Stimulated activated CD4-positive, alpha-beta T cell treated with anti-CD3 and anti-CD28 coated beads, Interleukin-4, amount 100 ng/mL, for 24 hours (primary cell): ENCODE results near the gene KPNB1.
"Not testable (repeated sequence)": the region's sequence is repeated elsewhere in the genome, so short reads cannot be mapped to it uniquely, and the experiment has no call there.

Source experiments
- DNase-seq: peaks from one replicate; pipeline ENCODE4 v3.0.0-alpha.2; 2020

The KPNB1 gene

DNA sequence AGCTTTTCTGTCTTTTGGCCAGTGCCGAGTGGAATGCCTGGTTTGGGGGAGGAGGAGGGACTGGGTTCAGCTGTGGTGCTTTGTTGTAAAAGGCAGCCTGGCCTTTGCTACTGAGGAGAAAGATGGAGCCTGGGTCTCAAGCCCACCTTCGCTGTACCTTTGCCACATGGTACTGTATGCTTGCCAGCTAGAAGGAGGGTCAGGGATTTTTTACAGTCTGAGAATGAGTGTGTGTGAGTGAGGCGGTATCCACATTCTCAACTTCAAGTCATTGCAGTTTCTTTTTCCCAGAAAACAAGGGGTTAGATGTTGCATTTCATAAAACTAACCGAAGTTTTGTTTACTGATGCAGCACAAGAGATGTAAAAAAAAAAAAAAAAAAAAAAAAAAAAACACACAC lies 33.0 kb downstream of the KPNB1 start:
- DNase-seq, result not testable (repeated sequence)

DNA sequence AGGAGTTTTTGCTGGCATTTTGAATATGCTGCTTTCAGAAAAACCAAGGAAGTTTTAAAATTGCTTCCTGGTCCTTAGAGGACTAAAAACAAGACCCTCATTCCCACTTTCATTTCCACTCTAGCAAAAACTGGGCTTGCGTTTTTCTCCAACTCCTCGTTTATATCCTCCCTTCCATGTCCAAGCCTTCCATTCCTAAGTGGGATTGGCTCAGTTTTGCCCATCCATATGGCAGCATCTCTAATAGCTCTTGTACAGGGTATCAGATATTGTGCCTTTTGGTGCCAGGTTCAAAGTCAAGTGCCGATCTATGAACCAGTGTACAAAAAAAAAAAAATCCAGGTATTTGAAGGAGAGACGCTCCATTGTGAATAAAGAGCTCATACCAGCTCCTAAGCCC lies 34.3 kb downstream of the KPNB1 start:
- DNase-seq, result no peak

DNA sequence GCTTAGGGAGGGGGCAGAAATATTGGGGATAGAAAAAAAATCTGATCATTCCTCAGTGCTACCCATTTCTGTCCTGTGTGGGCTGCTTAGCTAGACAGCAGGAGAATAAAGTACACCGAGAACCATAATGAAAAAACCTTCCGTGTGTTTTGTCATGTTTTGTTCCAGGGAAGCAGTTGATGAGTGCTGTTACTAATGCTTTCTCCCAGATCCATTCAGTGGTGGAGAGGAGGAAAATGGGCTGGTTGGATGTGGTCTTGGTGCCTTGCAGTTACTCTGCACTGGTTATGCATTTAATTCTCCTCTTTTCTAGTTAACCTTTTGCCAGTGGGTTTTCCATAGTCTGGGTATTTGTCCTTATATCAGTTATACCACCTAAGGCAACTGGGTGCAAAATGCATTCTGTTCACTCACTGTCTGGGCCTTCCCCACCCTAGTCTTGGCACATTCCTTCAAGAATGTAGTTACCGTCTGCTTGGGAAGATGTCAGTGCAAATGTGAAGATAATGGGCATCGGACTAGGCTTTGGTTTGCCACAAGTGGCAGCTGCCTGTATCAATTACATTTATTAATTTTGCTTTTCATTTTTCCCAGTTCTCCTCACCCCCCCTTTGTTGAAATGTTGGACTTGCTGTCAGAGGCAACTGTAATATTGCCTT lies 34.9 kb downstream of the KPNB1 start:
- DNase-seq, result no peak

DNA sequence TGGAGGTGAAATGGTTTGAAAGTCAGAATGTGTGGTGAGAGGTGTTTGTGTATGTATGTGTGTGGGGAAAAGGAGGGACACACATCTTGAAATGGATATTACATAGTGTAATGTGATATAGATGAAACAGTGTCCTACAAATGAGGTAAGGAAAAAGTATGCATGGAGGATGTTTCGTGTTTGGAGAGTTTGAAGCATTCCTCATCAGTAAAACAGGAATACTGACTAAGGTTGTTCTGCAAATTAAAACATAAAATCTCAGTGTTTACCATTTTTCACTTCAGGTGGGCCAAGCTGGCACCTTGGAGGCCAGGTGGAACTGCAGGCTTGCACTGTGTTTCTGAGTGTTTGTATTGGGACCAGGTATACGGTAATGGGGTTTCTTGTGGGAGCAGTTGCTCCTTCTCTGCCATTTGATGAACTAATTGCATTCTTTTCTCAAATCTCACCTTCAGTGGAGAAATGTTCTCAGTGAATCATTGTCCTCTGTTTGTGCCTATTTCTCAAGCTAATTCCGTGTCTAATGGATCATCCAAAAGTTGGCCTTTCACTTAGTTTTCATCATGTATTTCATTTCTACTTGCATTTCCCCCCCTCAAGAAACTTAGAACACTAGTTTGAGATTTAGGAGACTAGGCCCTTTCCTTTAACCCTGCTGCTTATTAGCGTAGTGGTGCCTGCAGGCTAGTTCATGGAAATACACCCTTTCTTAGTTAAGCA lies 36.0 kb downstream of the KPNB1 start:
- no peak for DNase-seq

DNA sequence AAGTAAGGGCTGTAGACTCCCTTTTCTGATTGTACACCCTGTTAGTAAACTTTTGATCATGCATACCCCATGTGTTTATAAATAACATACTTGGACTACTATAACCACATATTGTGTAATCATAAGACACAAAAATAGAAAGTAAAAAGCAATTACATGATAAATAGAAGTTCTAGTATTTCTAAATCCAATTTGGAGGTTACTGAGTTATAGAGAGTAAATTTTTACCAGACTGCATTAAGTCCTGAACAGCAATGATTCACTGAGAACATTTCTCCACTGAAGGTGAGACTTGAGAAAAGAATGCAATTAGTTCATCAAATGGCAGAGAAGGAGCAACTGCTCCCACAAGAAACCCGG lies 36.5 kb downstream of the KPNB1 start:
- no peak for DNase-seq

DNA sequence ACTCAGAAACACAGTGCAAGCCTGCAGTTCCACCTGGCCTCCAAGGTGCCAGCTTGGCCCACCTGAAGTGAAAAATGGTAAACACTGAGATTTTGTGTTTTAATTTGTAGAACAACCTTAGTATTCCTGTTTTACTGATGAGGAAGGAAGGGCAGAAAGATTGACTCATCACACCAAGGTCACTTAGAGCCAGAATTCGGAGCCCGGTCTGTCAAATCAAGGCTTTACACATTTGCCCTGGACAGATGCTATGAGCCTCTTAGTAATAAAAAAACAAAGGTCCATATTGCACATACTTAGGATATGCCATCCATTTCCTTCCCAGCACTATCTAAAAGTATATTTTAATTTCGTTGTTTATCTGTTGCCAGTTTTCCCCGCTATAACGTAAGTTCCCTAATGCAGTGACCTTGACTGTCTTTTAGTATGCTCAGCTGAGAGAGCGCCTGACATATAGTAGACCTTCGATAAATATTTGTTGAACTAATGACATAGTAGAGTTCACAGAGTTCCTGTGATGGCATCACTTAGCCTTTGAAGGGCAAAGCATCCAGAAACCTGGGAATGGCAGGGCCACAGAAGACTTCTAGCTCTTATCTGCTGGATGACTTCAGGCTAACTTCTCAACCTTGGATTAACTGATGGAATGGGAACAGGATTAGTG lies 37.1 kb downstream of the KPNB1 start:
- no peak for DNase-seq

DNA sequence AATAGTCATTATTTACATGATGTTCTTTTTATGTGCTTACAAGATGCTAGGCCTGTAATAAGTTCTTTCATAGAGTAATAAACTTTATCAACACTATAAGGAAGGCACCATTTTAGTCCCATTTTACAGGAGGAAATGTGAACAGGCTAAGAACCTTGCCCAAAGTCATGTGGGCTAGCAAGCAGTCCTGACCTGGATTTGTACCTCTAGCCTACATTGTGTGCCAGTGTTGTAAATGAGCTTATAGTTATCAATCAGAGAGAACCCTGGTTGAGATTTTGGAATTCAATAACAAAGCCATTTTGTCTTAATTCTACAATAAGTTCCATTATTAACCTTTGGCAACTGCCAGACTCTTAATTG lies 37.6 kb downstream of the KPNB1 start:
- no peak for DNase-seq

DNA sequence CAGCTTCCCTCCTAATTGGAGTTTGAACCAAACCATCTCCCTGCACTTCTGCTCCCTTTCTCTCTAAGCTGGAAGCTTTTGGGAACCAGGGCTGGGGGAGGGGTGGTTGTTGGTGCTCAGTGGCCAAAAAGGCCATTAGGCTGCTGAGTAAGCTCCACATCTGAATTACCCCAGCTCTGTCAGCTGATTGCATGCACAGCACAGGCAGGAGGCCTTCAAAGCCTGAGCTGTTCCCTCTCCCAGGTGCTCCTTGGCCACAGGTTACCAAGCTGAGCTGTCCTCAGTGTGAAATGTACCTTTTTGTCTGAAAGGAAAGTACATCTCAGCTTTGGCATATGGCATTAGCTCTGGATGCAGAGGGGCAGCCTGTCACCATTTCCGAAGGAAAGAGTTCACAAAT lies 38.0 kb downstream of the KPNB1 start:
- DNase-seq, result no peak

DNA sequence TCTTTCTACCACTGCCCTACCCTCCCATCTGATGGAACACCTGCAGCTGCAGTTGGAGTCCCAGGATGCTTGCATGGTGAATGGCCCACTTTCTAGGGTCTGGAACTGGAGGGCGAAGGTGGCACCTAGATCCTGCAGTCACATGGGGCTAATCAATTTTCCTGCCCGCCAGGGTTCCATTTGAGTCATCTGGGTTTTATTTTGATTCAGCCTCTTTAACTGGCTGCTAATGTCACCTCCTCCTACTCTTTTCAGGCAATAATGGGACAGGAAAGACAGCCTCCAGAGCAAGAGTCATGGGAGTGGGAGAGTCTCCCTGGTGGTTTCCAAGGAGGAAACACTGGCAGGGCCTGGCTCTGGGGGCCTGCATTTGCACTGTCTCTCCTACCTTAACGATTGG lies 40.4 kb downstream of the KPNB1 start:
- DNase-seq, result no peak

DNA sequence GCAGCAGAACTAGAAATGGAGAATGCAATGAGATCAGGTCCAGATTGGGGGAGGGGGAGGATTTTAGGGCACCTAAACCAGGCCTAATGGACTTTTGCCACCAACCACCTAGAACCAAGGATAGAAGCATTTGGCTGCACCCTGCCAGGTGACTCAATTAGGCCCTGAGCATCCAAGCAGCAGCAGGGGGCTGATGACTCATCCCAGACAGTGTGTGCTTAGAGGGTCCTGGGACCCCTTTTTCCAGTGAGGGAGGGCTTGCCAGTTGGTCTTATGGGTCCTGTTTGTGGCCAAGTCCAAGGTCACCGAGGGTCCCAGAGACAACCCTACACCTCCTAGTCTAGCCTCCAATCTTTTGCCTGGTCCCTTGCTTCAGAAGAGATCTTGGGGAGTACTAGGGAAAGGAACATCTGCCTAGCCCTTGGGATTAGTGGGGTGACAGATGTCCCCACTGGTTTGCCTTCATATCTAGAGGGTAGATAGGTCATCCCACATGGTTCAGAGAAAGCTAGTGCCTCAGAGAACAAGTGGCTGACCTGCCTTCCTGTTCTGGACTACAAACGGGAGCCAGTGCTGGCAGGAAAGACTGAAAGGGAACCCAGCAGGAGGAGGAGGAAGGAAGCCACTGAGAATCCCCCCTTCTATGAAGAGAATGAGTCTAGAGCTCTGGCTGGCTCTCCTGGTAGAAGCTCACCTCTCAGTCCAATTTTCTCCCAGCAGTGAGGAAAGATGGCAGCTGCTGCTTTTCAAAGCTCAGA lies 42.6 kb downstream of the KPNB1 start:
- no peak for DNase-seq

DNA sequence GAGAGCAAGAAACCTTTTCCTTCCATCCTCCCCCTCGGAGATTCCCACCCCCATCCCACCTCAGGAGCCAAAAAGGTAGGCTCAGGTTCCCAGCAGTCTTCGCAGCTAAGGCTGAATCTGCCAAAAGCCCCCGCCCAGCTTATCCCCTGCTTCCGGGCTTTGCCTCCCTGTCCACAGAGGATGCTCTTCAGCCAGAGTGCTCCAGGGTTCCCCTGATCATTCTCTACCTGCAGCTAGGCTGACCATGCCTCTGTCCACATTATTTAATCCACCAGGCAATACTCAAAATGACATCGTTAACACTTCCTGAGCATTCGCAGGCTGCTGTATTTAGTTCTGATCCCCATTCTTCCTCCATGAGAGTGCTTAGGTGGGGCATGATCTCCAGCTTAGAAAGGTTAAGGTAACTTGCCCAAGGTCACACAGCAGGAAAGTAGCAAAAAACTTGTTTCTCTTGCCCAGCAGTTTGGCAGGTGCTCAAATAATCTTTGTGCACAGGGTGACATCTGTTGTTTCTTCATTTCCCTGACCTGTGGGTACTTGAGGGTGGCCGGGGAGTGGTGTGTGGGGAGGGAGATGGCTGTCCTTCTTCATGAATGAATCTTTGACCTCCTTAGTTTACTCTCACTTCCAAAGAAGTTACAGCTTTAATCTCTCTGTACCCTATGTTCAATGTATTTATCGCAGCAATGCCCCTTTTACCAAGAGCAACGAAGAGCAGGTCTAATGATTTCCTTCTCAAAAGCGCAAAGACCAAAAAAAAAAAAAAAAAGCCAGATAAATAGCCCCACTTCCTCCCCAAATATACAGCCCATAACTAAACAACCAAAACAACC lies 43.4 kb downstream of the KPNB1 start:
- DNase-seq, result no peak

DNA sequence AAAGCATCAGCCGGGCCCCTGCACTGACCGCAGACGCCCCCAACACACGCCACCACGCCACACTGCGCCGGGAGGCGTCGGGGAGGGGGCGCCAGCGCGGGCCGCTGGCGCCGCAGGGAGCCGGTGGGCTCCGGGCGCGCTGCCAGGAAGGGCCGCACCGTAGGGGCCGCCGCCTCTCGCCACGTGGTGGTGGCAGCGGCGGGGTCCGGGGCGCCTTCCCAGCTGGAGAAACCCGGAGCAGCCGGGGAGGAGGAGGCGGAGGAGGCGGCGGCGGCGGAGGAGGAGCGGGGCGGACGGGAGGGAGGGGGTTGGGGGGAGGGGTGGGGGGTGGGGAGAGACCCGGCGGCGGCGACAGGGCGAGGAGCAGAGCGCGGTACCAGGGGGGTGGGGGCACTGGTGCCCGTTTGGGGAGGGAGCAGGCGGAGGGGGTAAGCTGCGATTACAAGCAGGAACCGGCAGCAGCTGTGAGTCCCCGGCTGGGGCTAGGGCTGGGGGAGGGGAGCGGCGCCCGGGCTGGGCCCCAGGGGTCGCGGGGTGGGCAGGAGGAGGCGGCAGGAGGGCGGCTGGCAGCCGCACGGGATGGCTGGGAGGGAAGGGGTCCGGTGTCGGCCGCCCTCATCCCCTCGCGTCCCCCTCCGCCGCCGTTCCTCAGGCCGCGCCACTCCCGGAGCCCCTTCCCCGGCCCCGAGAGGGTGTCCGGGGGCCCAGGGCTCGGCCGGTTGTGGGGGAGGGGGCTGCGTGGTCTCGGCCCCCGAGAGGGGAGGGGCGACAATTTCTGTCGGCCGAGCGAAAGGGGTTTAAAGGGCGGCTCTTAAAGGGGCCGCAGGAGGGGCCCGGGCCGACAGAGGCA lies 44.2 kb downstream of the KPNB1 start, which contains the start of gene TBKBP1:
TSS of gene TBKBP1 (plus strand) at position 431 of the 850 bp plus-strand sequence. CDS start 1,952 bp downstream, outside the sequence.
- peak; percentile 54 for DNase-seq

DNA sequence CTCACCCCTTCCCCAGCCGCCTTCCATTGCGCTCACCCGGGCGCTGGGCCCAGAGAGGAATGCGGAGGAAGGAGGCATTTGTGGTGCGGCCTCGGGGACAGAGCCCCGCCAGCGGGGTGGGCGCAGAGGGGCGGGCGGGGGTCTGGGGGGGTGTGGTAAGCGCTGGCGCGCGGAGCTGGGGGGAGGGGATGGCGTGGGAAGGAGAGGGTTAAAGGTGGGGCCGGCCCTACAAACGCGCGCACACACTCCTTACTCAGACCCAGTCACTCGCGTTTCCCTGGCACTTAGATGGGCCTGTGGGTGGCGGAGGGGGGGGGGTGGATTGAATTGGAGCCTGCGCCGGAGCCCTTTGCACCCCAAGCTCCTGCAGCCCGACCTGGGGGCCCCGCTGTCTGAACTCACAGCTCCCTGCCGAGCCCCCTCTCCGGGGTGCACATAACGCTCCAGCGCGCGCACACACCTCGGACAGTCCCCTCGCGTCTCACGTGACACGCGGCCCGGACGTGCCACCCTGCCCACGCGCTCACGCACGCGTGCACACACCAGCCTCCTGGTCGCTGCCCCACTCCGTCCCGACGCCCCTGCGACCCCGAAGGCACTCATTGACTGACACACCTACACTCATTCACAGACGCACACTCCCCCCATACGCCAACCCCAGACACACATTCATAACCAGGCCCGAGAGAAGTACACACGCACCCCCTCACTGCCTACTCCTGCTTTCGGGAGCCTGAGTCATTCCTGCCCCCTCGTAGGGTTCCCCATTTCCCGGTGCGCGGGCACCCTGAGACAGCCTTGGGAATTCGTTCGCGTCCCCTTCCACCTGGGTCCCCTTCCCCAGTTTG lies 45.1 kb downstream of the KPNB1 start:
- peak; percentile 63 for DNase-seq

DNA sequence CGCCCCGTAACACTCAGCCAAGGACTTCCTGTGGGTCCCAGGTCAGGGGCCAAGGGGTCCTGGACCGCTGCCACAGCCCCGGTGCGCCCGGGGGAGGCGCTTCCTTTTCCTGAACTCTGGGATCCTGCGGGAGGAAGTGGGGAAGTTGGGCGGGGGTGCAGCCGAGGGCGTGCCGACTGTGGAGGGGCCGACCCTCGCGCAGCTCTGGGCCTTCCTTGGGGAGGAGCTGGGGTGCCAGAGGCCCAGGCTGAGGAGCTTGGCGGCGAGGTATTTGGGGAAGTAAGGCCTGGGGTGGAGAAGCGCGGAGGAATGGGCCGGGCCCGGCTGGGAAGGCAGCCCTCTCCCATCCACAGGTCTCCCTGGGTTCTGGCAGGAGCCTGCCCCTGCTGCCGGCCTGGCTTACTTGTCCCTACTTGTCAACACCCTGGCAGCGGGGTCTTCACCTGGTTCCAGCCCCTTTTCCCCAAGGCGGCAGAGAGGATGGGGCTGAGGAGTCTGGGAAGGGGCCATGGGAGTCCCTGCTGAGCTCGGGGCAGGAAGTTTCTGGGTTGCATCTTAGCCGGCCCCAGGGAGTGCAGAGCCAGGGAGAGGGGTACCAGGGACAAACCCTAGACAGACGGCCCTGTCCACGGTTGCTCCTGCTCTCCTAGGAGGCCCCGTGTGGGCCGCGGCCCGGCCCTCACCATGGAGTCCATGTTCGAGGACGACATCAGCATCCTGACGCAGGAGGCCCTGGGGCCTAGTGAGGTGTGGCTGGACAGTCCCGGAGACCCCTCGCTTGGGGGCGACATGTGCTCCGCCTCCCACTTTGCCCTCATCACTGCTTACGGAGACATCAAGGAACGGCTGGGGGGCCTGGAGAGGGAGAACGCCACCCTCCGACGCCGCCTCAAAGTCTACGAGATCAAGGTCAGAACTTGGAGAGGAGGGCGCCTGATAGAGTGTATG lies 46.0 kb downstream of the KPNB1 start:
- no peak for DNase-seq

DNA sequence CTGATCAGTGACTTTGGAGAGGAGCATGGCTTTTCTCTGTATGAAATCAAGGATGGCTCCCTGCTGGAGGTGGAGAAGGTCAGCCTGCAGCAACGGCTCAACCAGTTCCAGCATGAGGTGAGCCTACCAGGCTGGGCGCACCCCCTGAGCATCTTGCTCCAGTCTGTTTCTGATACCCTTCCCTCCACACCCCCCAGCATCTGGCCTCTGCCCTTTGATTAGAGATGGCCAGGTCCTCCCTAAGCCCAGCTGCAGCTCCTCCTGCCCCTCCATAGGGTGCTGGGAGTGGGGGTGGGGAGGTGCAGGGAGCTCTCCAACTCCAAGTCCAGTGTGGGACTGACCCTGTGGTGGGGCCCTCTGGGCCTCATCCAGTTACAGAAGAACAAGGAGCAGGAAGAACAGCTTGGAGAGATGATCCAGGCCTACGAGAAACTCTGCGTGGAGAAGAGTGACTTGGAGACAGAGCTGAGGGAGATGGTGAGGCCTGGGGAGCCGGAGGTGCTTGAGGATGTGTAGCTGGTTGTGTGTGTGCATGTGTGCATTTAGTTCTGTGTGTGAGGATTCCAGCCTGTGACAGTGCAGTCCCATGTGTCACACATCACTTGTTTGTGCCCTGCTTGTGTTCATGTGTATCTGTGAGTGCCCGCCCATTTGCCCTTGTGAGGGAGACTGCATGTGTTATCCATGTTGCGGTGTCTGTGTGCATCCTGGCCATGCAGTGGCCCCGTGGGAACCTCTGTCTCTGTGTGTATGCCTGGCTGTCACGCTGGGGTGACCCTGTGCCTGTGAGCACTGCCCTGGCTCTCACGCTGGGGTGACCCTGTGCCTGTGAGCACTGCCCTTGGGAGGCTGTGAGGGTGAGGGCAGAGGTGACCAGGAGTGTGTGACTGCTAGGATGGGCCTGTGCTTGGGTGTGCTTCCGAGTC lies 47.3 kb downstream of the KPNB1 start:
- DNase-seq, result no peak

DNA sequence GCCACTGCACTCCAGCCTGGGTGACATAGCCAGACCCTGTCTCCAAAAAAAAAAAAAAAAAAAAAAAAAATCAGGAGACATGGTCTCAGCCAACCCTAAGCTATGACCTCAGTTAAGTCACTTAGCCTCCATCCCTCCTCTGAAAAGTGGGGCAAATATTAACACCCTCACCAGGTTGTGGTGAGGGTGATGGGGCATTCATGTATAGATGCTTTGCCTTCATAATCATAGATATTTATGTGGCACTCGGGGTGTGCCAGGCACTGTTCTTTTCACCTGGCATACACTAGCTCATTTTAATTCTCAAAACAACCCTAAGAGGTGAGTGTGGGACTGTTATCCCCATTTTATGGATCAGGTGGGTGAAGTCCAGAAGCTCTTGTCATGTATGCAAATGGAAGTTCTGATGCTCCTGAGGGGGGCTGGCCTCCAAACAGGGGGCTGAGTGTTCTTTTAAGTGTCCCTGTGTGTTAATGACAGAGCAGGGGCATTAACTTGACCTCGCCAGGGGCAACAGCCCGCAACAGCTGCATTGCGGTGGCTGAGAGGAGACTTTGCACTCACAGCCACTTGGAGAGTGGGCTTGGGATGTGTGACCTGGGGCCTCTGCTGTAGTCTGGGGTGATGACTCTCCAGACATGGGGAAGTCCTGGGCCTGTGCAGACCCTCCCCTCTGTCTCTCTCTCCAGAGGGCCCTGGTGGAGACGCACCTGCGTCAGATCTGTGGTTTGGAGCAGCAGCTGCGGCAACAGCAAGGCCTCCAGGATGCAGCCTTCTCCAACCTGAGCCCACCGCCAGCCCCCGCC lies 48.4 kb downstream of the KPNB1 start:
- DNase-seq, result no peak
